ENCODE measurements around the gene SULT6B1. TPM values are rescaled to one million over a fixed set of nuclear protein-coding genes. Genes with fewer than 3 reads are reported as not detected.

Gene SULT6B1
- total RNA-seq, 1 experiment from 2014 or later: not detected

- H3K4me2 ChIP-seq: peak overlapping the region; percentile 44
- peaks cover 33% of the 10 kb centered on the region for H3K36me3 ChIP-seq (ENCODE audit: low read depth)
- peak in 1 of 2 experiments; percentile 90 for DNase-seq
- H3K9me3 ChIP-seq (ENCODE audit: insufficient read depth, low read depth): no peaks in the 10 kb centered on the region
- H4K20me1 ChIP-seq (ENCODE audit: insufficient read depth): peaks cover 10% of the 10 kb centered on the region; the same call in 1 of the 2 replicates
- H3K79me2 ChIP-seq (ENCODE audit: low read depth): peaks cover 45% of the 10 kb centered on the region
- peaks cover 20% of the 10 kb centered on the region for H3K4me1 ChIP-seq (replicated peaks; ENCODE audit: insufficient read depth)
- TF ChIP-seq EZH2 (IDR thresholded peaks at IDR 0.05; ENCODE audit: low read depth): no peak
- TF ChIP-seq CTCF (conservative IDR thresholded peaks at IDR 0.05): no peak
- no peaks in the 10 kb centered on the region for H3K27me3 ChIP-seq (ENCODE audit: insufficient read depth, low read depth)
- no peak overlapping the region for H2AFZ ChIP-seq
- H3K4me3 ChIP-seq: peak overlapping the region; percentile 11; the same call in 1 of the 2 replicates
- POLR2A ChIA-PET (ENCODE audit: unreplicated experiment): no interaction called here
- no TSS peak for BruUV-seq (replicated peaks)
- peaks cover 28% of the 10 kb centered on the region; the same call in 1 of the 2 replicates for H3F3A ChIP-seq (ENCODE audit: insufficient read depth, low read depth)
- H3K9me2 ChIP-seq (ENCODE audit: insufficient read depth): no peaks in the 10 kb centered on the region
- H3K27ac ChIP-seq: peak overlapping the region; percentile 24; the same call in 1 of the 2 replicates
- CTCF ChIA-PET: no interaction called here
- intact Hi-C loops (cut with micrococcal nuclease; ENCODE audit: unreplicated experiment): no loop called here
Measured at GRCh38 chr2:37148325-37148724, 40.1 kb downstream of the SULT6B1 start.

GRCh38 chr2:37146062-37146461, 42.4 kb downstream of the SULT6B1 start:
- no peak overlapping the region for H2AFZ ChIP-seq
- H3F3A ChIP-seq (ENCODE audit: insufficient read depth, low read depth): peaks cover 28% of the 10 kb centered on the region; the same call in 1 of the 2 replicates
- intact Hi-C loops (cut with micrococcal nuclease; ENCODE audit: unreplicated experiment): no loop called here
- no TSS peak for BruUV-seq (replicated peaks)
- POLR2A ChIA-PET (ENCODE audit: unreplicated experiment): no interaction called here
- H3K79me2 ChIP-seq (ENCODE audit: low read depth): peaks cover 22% of the 10 kb centered on the region
- H3K27me3 ChIP-seq (ENCODE audit: insufficient read depth, low read depth): no peaks in the 10 kb centered on the region
- H3K9me3 ChIP-seq (ENCODE audit: insufficient read depth, low read depth): no peaks in the 10 kb centered on the region
- H3K27ac ChIP-seq: no peak overlapping the region
- CTCF ChIA-PET: no interaction called here
- H3K4me3 ChIP-seq: no peak overlapping the region
- DNase-seq: no peak
- H3K9me2 ChIP-seq (ENCODE audit: insufficient read depth): no peaks in the 10 kb centered on the region
- peaks cover 20% of the 10 kb centered on the region for H3K4me1 ChIP-seq (replicated peaks; ENCODE audit: insufficient read depth)
- TF ChIP-seq CTCF (conservative IDR thresholded peaks at IDR 0.05): no peak
- TF ChIP-seq EZH2 (IDR thresholded peaks at IDR 0.05; ENCODE audit: low read depth): no peak
- no peak overlapping the region for H3K4me2 ChIP-seq
- H3K36me3 ChIP-seq (ENCODE audit: low read depth): peaks cover 39% of the 10 kb centered on the region
- H4K20me1 ChIP-seq (ENCODE audit: insufficient read depth): peaks cover 10% of the 10 kb centered on the region; the same call in 1 of the 2 replicates

DNA sequence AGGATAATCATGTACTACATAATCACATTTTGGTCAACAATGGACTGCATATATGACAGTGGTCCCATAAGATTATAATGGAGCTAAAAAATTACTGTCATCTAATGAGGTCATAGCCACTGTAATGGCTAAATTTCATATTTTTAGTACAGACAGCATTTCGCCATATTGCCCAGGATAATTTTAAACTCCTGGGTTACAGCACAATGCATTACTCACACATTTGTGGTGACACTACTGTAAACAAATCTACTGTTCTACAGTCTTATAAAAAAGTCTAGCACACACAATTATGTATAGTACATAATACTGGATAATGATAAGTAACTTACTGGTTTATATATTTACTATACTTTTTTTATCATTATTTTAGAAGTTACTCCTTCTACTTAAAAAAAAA, 44.5 kb downstream of the SULT6B1 start:
- no peak overlapping the region for H3K4me2 ChIP-seq
- no peak for TF ChIP-seq EZH2 (IDR thresholded peaks at IDR 0.05; ENCODE audit: low read depth)
- TF ChIP-seq CTCF (conservative IDR thresholded peaks at IDR 0.05): no peak
- no peak overlapping the region for H3K27ac ChIP-seq
- peaks cover 47% of the 10 kb centered on the region for H3K36me3 ChIP-seq (ENCODE audit: low read depth)
- no peaks in the 10 kb centered on the region for H3K9me2 ChIP-seq (ENCODE audit: insufficient read depth)
- peaks cover 13% of the 10 kb centered on the region; the same call in 1 of the 2 replicates for H3F3A ChIP-seq (ENCODE audit: insufficient read depth, low read depth)
- no peaks in the 10 kb centered on the region for H3K9me3 ChIP-seq (ENCODE audit: insufficient read depth, low read depth)
- ChIA-PET CTCF (no interaction called here), POLR2A (ENCODE audit: unreplicated experiment) (interaction anchor here (0.7 kb wide), 1 partner anchor 13 kb away, joined by 3 read pairs; the partner anchor contains the start of gene EIF2AK2)
- H3K4me1 ChIP-seq (replicated peaks; ENCODE audit: insufficient read depth): peaks cover 12% of the 10 kb centered on the region
- H2AFZ ChIP-seq: no peak overlapping the region
- no peak overlapping the region for H3K4me3 ChIP-seq
- no peak for DNase-seq
- intact Hi-C loops (cut with micrococcal nuclease; ENCODE audit: unreplicated experiment): no loop called here
- no TSS peak for BruUV-seq (replicated peaks)
- H3K27me3 ChIP-seq (ENCODE audit: insufficient read depth, low read depth): no peaks in the 10 kb centered on the region
- H3K79me2 ChIP-seq (ENCODE audit: low read depth): peaks cover 8% of the 10 kb centered on the region; the same call in 1 of the 2 replicates
- H4K20me1 ChIP-seq (ENCODE audit: insufficient read depth): peaks cover 4% of the 10 kb centered on the region; the same call in 1 of the 2 replicates

Measured in PC-9 (cell line).